Inflammatory macrophage treated with lipopolysaccharide for 4 hours (primary cell): Measurements from ENCODE around the gene EEF1AKMT1.
A peak's percentile ranks its signal among the peaks of the same experiment; 100 is the strongest.

Experiments
- DNase-seq: peaks from one replicate; pipeline ENCODE4 v3.0.0-alpha.2; 2020

The EEF1AKMT1 gene

DNA sequence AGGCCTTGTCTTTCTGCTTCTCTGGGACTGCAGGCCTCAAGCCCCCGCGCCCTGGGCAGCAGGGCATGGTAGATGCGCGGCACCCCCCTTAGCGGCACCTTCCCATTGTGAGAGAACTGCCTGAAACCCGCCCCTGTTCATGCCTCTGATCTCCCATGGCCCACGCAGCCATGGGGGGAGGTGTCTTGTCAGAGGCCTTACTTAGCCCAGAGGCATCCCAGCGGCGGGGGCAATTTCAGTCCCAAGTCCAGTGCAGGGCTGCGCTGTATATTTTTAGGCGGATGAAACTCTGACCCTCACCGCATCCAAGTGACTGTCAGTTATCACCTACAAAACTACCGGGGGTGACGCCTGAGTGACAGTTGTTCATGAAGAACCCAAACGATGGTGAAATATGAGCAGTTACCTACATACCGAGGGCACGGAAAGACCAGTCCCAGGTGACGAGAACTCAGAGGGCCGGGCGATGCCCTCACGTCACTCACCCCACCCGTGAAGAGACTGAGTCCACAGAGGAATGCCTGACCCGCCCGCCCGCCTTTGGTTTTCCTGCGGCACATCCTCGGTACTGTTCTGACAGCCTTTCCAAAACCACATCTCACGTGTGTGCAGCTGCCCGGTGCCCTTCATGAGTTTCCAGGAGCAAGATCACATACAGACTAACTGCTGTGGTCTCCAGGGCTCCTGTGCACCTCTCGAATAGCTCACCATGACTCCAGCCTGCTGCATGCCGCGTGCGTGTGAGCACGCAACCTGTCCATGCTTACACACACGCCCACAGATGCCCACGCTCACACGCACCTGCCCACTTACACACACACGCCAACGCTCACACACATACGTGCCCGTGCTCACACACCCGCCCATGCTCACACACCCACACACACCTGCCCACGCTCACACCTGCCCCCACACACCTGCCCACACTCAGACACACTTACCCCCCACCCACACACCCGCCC, 55.9 kb downstream of the EEF1AKMT1 start:
- no peak for DNase-seq

DNA sequence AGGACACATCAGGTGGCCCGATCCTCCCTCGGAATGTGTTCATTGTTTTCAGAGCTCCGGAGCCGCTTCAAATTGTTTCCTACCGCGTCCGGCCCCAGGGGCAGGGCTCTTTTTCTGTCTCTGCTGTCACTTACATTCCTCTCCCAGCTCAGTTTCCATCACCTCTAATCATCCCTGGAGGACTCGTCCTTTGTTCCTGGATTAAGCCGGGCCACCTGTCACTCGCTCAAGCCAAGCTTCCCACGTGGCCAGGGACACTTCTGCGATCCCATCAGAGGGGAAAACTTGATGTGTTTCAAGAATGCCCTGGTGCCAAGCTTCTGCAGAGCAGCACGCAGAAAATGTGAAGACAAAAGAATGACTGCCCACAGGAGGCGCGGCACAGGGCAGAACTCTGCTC, 56.8 kb downstream of the EEF1AKMT1 start:
- DNase-seq, result no peak

DNA sequence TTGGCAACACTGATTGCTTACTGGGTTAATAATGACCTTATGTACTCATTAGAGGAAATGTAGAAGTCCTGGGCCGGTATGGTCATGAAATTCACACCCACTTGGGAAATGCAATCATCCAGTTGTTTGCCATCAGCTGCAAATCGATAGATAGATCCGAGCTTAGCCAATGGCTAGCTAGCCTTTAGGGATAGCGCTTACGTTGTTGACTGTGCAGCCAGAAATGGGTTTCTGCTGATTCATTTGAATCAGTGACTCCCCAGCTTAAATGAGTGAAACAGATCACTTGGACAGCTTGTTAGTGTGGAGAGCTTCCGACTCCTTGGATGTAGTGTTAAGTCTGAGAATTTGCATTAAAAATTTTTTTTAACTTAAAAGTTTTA, 58.4 kb downstream of the EEF1AKMT1 start:
- no peak for DNase-seq

DNA sequence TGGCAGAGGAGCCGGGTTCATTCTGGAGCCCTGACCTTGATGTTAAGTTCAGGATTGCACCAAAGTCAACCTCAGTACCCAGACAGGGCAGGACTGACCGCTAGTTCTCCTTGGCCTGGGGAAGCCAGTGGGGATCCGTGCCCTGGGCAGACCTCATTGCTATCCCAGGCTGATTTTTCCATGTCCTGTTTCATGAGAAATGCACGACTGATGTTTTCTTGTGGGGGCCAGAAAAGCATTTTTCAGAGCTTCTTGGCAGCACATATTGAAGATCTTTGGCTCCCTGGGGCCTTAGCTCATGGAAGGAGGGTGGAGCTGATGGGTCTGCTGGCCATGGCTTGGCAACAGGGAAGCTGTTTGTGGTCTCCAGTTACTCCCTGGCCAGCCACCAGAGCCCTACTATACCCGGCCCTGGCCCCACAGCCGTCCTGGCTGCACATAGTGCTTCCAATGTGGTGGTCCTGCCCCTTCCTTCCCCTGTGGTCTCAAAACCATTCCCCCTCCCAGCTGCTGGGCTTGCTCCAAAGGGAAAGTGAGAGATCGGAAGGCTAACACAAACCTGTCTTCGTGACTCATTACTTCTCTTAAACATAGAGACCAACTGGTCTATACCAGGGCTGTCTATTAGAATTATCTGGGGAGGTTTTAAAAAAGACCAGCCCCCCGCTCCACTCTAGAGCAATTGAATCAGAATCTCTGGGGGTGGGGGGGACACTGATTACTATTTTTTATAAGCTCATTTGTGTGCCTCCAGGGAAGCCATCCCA, 59.0 kb downstream of the EEF1AKMT1 start:
- DNase-seq, result no peak

DNA sequence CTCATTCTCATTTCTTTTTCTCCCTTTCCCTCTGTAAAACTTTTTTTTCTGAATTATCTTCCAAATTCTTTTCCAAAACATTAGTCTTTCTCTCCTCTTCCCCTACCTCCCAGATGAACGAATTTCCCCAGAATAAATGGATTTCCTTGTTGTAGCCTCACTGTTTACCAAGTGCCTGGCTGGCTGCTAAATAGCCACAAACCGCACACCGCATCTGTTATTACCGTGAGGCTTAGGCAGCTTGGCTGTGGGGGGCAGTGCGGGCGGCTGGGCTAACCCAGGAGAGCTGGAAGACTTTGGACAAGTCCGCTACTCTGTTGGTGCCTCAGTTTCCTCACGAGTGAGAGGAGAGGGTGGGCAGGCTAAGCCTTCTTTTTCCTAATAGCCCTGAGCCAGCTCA, 59.6 kb downstream of the EEF1AKMT1 start:
- no peak for DNase-seq

DNA sequence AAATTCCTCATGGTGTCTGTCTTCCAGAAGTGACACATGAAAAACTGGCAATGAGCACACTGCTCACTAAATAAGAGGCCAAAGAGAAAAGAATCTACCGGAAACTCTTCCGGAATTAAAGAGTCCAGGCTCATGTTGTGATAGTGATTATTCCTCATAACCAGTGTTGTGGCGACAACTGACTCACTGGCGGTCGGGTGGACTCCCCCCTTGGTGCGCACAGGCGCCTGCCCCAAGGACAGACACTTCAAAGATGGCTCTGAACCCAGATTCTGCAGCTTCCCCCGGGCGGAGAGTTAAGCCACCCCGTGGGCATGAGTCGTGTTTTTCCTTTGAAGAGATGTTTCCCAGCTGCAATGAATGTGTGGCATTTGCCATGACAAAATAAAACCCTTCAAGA, 60.0 kb downstream of the EEF1AKMT1 start:
- DNase-seq, result no peak

DNA sequence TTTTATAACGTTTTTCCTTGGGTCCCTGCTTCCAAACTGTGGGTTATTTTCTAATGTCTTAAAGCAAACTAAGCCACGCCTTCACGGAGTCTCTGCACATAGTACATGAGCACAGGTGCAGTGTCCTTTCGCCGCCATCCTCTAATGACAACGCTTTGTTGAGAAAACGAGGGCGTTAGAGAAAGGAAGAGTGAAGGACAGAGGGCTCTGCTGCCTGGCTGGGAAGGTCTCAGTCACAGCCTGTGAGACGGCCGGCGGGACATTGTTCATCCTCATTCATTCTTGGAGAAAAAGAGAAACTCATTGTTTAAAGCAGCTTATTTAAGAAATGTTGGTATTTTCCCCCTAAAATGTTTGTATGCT, 60.8 kb downstream of the EEF1AKMT1 start:
- DNase-seq, result no peak

DNA sequence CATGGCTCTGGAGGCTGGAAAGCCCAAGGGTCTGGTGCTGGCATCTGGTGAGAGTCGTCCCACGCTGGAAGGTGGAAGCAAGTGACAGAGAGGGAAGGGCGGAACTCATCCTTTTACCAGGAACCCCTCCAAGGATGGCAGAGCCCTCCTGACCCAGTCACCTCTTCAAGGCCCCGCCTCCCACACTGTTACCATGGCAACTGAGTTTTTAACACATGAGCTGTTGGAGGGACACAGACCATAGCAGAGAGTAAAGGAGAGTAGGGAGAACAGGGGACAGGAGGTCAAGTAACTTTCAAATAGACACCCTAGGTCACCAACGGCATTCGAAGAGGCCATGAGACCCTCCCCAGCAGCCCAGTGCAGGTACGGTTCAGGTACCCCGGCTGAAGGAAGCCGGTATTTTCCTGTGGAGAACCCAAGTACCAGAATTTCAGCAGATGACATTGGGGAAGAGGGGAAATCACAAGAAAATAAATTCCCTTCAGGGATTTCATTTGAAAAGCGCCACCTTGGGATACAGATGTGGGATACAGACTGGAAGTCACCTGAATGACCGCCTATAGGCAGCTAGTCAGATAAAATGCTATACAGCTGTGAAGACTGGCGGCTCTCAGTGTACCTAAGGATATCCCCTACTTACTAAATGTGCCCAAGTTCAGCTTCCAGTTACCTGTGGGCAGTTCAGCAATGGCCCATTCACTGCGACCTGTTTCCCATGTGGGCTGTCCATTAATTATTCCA, 62.3 kb downstream of the EEF1AKMT1 start:
- DNase-seq, result peak; percentile 8

DNA sequence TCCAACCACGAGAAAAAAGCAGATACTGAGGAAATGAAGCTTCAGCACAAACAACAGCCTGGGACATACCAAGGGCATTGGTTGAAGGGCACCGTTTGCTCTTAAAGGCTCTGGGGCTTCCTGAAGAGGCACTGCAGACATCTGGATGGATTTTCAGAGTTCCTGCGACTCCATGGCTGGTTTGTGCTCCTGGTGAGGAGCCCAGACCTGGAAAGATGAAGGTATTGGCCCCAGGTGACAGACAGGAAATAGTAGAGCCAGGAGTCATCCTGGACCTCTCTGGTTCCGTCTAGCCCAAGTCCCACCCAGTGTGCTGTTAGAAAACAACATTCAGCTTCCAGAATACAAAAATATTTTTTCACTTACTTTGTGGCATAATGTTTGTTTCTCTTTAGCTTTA, 64.0 kb downstream of the EEF1AKMT1 start:
- DNase-seq, result no peak

DNA sequence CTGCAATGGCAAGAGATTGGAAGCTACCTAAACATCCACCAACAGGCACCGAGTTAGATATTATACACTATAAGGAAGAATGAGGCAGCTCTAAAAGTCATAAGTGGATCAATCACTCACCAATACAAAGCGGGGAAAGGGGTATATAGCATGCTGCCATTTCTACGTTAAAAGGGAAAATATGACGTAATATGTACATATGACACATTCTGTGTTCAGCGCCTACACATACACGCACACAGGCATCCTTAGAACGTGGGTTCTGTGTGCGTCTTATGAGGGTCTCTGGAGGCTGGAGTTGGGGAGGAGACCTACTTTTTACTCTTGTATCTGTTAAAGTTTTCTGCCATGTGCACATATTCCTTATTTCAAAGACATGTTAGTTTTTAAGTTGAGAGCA, 64.4 kb downstream of the EEF1AKMT1 start:
- DNase-seq, result no peak

DNA sequence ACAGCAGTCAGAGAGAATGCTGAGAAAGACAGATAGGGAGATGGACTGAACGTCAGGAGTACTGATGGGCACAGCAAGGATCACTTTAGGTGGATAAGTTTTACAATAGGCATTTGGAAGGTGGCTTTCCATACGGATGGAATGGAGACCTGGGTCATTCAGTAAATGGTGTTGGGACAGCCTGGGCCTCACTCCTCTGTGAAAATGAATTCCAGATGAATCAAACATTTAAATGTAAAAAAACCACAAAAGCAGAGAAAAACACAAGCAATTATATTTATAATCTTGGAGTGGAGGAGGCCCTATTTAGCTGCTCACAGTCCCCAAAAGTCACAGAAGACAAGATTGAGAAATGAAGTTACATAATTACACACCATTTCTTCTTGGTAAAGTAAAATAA, 65.5 kb downstream of the EEF1AKMT1 start:
- DNase-seq, result no peak

DNA sequence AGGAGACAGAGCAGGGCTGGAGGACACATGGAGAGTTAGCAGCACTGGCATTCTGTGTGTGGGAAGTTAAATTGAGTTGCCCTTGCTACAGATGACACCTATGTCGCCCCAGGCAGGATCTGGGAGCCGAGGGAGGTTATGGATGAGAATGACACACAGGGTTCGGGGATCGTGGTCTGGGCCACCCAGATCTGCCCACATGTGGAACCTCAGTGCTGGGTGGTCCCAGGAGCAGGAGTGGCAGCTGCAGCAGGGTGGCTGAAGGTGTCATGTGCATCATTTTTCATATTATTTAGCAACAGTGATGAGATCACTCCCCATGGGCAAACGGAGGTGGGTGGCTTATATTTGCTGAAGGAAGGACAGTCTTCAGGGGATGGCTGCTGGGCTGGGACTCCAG, 67.1 kb downstream of the EEF1AKMT1 start:
- peak; percentile 6 for DNase-seq

DNA sequence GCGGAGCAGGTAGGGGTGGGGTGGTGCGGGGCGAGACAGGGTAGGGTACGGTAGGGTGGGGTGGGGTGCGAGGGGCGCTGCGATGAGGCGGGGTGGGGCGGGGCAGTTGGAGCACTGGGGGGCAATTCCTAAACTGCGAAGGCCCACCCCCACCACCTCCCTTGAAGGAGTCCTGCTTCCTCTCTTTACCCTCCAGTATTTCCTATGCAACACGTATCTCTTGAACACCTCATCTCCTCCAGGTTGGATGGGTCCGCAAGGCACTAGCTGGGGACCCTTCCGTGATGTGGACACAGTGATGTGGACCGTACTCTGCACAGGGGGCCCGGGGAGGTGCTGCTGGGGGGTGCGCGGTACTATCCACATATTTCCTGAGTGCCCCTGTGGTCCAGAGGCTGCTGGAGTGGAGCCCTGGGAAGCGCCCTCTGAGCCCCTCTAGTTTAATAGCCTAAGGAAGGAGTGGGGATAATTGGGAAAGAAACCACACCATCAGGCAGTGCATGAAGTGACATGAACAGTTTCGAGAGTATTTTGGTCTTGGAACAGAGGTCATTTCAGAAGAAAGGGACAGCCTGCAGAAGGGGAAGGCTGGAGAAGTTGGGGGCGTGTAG, 69.2 kb downstream of the EEF1AKMT1 start:
- DNase-seq, result no peak

DNA sequence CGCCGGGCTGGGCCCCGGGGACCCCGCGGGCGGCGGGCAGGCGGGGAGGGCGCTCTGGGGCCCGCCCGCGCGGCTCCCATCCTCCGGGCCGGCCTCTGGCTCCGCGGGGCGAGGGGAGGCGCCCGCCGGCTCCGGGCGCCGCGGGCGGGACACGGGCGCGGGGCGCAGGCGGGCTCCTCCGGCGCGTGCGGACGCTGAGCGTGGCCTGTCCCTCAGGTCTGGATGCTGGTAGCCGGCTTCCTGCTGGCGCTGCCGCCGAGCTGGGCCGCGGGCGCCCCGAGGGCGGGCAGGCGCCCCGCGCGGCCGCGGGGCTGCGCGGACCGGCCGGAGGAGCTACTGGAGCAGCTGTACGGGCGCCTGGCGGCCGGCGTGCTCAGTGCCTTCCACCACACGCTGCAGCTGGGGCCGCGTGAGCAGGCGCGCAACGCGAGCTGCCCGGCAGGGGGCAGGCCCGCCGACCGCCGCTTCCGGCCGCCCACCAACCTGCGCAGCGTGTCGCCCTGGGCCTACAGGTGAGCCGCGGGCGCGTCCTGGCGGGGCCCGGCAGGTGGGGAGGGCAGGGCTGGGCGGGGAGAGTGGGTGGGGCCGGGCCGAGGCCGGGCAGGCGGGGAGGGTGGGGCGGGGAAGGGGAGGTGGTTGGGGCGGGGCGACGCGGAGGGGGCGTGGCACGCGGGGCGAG, 69.8 kb downstream of the EEF1AKMT1 start:
- DNase-seq, result peak; percentile 78

DNA sequence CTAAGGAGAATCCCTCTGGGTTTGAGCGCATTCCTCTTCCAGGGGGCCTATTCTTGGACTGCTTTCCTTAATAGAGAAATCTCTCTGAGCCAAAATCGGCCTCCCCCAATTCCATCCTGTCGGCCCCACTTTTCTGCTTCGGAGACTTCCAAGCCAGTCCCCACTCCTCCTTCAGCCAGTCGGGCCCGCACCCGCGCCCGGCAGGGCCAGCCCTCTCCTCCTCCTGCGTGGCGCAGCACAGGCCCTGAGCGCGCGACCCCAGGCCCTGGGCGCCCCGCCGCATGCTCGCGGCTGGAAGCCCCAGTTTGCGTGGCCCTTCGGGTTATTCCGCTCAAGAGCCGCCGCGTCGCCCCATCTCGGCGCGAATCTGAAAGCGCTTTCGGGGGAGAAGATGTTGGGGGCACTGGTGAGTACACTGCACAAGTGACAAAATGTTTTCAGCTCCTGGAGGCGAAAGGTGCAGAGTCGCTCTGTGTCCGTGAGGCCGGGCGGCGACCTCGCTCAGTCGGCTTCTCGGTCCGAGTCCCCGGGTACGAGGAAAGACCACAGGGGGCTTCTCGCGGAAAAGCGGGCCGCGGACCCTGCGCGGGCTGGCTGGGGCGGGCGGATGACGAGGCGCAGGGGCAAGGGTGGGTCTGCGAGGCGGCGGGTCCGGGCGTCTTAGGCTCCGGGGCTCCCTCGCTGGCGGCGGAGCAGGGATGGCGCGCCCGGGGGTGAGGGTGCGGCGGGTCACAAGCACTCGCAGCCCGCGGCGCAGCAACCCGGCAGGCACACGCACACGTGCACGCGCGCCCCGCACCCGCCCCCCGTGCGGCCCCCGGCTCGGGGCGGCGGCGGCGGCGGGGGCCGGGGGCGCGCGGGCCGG, 70.6 kb downstream of the EEF1AKMT1 start, which contains the start of gene IL17D:
Gene IL17D, plus strand, starts transcription at position 785 of the 865 bp plus-strand sequence. CDS start 303 bp downstream, outside the sequence.
- no peak for DNase-seq

DNA sequence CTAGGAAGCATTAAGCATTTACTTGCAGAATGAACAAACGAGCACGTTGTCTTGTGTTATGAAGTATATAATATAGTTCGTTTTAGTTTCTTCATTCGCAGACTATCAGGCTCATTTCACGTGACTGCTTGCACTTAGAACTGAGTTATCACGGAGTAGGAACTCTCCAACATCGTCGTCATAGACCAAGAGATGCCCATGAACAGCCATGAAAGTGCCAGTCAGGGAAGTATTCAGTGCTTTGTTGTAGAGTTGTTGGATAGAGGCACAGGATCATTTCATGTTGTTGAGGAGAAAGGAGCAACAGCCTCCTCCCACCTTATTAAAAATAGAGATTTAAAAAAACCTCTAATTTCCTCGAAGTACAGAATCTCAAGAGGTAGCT, 71.2 kb downstream of the EEF1AKMT1 start:
- peak; percentile 43 for DNase-seq

DNA sequence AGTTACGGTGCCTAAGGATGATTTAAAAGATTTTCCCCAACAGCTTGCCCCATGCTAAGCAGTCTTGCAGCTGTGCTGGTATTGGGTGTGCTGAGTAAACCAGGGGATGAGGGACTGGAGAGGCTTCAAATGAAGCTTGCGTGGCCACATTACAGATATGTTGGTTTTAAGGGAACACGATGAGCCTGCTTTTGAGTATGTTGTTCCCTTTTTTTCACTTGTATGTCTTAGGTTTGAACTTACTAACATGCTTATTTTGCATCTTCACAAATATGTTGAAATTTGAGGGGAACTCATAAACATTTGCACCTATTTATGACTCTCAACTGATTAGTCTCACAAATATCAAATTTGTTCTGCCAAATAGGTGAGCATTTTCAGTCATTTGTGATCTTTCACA, 72.3 kb downstream of the EEF1AKMT1 start:
- DNase-seq, result no peak

DNA sequence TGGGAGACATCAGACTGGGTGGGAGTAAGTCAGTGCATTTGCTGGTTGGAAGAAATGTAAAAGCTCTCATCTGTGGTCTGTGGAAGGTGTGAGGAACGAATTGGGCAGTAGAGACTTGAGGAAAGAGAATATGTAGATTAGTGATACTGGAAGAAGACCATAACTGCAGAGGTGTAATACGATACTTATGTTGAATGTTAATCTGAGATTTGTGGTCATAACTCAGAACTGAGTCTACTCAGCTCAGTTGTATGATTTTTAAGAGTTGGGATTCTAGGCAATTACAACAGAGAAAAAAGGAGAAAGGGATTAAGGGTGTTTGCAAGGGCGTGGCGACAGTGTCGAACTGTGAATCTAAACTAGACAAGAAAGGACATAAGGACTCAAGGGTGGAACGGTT, 73.5 kb downstream of the EEF1AKMT1 start:
- no peak for DNase-seq

DNA sequence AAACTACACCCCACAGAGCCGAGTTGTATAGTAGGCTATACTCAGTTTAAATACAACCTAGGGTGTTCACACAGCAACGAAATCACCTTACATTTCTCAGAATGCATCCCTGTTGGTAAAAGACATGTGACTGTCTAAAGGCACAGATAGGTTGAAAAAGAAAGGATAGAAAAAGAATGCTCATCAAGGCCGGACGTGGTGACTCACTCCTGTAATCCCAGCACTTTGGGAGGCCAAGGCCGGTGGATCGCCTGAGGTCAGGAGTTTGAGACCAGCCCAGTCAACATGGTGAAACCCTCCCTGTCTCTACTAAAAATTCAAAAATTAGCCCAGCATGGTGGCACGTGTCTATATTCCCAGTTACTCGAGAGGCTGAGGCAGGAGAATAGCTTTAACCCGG, 74.0 kb downstream of the EEF1AKMT1 start:
- DNase-seq, result no peak

DNA sequence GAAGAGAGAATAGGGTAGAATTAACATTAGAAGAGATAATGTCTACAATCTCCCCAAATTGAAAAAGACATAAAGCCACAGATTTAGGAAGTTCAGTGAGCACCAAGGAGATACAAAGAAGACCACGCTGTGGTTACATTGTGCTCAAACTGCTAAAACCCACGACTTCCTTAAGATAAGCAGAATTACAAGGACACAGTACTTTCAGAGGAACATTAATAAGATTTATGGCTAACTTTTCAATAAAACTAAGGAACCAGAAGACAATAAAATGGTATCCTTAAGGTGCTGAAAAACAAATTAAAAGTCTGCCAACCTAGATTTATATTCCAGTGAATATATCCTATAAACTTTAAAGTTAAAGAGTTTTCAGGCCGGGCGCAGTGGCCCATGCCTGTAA, 77.7 kb downstream of the EEF1AKMT1 start:
- DNase-seq, result no peak

DNA sequence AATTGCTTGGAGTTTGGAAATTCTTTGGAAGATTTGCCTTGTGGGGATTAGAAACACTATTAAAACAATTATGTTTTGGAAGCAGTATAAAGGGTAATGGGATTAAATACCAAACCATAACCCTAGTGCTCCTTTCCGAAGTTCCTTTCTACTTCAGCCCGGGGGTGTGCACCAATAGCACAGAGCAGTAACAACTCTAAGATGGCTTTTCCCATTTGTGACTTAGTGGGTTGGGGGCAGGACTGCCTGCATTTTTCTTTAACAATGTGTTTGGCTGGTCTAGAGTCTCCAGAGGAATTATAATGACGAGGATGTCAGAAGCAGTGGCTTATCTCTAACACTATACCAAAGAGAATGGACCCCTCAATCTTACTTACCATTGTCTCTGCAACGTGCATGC, 82.1 kb downstream of the EEF1AKMT1 start:
- DNase-seq, result no peak
